ENCODE results near the gene FAM98B.

DNA sequence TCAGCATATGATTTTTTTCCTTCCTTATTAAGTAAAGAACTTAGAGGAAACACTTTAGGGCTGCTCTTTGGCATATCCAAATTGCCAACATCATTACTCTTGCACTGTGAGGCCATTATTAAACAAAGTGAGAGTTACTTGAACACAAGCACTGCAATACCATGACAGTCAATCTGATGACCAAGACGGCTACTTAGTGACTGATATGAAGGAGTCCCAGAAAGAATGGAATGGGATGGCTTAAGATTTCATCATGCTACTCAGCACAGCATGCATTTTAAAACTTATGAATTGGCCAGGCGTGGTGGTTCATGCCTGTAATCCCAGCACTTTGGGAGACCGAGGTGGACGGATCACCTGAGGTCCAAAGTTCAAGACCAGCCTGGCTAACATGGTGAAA is 55.2 kb downstream of the FAM98B start:
- TF ChIP-seq, protein P1, sequence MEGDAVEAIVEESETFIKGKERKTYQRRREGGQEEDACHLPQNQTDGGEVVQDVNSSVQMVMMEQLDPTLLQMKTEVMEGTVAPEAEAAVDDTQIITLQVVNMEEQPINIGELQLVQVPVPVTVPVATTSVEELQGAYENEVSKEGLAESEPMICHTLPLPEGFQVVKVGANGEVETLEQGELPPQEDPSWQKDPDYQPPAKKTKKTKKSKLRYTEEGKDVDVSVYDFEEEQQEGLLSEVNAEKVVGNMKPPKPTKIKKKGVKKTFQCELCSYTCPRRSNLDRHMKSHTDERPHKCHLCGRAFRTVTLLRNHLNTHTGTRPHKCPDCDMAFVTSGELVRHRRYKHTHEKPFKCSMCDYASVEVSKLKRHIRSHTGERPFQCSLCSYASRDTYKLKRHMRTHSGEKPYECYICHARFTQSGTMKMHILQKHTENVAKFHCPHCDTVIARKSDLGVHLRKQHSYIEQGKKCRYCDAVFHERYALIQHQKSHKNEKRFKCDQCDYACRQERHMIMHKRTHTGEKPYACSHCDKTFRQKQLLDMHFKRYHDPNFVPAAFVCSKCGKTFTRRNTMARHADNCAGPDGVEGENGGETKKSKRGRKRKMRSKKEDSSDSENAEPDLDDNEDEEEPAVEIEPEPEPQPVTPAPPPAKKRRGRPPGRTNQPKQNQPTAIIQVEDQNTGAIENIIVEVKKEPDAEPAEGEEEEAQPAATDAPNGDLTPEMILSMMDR (IDR thresholded peaks at IDR 0.05): no peak
- no peak for TF ChIP-seq POLR2AphosphoS5 (IDR thresholded peaks at IDR 0.05)
- no peak for TF ChIP-seq POLR2A (IDR thresholded peaks at IDR 0.05; ENCODE audit: low read depth)
